Measurements from ENCODE around the gene WWOX.

DNA sequence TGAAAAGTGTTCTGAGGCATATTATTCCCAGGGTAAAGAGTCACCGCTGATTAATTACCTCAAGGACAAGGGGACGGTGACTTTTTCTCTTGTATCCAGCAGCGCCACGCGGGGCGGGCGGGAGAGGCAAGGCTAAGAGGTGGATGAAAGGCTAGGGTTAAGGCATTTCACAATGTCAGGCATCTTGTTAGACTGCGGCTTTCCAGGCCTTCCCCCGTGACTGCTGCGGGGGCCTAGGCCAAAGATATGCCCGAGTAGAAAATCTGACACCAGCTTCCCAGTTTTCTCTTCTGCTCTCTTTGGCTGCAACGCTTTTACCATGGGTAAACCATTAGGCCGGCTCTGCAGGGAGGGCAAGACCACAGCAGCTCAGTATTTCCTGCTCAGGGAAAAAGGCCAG, 802.9 kb downstream of the WWOX start:
- TF ChIP-seq, protein P1, sequence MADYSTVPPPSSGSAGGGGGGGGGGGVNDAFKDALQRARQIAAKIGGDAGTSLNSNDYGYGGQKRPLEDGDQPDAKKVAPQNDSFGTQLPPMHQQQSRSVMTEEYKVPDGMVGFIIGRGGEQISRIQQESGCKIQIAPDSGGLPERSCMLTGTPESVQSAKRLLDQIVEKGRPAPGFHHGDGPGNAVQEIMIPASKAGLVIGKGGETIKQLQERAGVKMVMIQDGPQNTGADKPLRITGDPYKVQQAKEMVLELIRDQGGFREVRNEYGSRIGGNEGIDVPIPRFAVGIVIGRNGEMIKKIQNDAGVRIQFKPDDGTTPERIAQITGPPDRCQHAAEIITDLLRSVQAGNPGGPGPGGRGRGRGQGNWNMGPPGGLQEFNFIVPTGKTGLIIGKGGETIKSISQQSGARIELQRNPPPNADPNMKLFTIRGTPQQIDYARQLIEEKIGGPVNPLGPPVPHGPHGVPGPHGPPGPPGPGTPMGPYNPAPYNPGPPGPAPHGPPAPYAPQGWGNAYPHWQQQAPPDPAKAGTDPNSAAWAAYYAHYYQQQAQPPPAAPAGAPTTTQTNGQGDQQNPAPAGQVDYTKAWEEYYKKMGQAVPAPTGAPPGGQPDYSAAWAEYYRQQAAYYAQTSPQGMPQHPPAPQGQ (CRISPR knock-in tag; IDR thresholded peaks at IDR 0.05; ENCODE audit: borderline replicate concordance): no peak
- TF ChIP-seq POLR2A (IDR thresholded peaks at IDR 0.05; ENCODE audit: insufficient read depth in 1 of 2, low read depth in 2 of 2, low read length in 2 of 2) (no peak), KLF6 (CRISPR knock-in tag; IDR thresholded peaks at IDR 0.05) (no peak), FOXM1 (CRISPR knock-in tag; IDR thresholded peaks at IDR 0.05) (no peak), PHF8 (CRISPR knock-in tag; IDR thresholded peaks at IDR 0.05) (no peak), ZNF121 (CRISPR knock-in tag; IDR thresholded peaks at IDR 0.05) (no peak), SMAD3 (CRISPR knock-in tag; IDR thresholded peaks at IDR 0.05) (no peak), JUNB (CRISPR knock-in tag; IDR thresholded peaks at IDR 0.05; ENCODE audit: borderline replicate concordance) (no peak), ZNF510 (CRISPR knock-in tag; IDR thresholded peaks at IDR 0.05; ENCODE audit: low read depth) (no peak), TAF1 (CRISPR knock-in tag; IDR thresholded peaks at IDR 0.05) (no peak), MAFF (IDR thresholded peaks at IDR 0.05; ENCODE audit: low read depth, low read length) (no peak)
- TF ChIP-seq, protein P2, sequence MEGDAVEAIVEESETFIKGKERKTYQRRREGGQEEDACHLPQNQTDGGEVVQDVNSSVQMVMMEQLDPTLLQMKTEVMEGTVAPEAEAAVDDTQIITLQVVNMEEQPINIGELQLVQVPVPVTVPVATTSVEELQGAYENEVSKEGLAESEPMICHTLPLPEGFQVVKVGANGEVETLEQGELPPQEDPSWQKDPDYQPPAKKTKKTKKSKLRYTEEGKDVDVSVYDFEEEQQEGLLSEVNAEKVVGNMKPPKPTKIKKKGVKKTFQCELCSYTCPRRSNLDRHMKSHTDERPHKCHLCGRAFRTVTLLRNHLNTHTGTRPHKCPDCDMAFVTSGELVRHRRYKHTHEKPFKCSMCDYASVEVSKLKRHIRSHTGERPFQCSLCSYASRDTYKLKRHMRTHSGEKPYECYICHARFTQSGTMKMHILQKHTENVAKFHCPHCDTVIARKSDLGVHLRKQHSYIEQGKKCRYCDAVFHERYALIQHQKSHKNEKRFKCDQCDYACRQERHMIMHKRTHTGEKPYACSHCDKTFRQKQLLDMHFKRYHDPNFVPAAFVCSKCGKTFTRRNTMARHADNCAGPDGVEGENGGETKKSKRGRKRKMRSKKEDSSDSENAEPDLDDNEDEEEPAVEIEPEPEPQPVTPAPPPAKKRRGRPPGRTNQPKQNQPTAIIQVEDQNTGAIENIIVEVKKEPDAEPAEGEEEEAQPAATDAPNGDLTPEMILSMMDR (CRISPR knock-in tag; IDR thresholded peaks at IDR 0.05): no peak
